Transverse colon (tissue), 3 donors: ENCODE data around the gene AGTR1.

Experiments used
- EP300 ChIP-seq: sonication (generic); formaldehyde crosslinking; IDR thresholded peaks from one replicate; pipeline ENCODE4 v1.6.1; 2017; ENCODE audit warnings: antibody characterized with exemption, low read depth
- POLR2A ChIP-seq: fragments of 450-650 bp; IDR thresholded peaks from one replicate; pipeline ENCODE4 v1.6.1; 2016; ENCODE audit warnings: antibody characterized with exemption, mild to moderate bottlenecking, moderate library complexity
- TF ChIP-seq, protein P1 (sequence below), 5 experiments: fragments of 200-600 bp in 3 of 5; fragments of 450-650 bp in 2 of 5; sonication (generic) in 3 of 5; IDR thresholded peaks; 1 replicate in 2 of 5; 2 replicates in 3 of 5; pipeline ENCODE4 v1.5.1; 2016 to 2017; ENCODE audit warnings: antibody characterized with exemption in 5 of 5, inconsistent platforms in 3 of 5, mild to moderate bottlenecking in 2 of 5, moderate library complexity in 1 of 5

GRCh38 chr3:148742118-148742517 lies 44.4 kb downstream of the AGTR1 start:
- TF ChIP-seq, protein P1, sequence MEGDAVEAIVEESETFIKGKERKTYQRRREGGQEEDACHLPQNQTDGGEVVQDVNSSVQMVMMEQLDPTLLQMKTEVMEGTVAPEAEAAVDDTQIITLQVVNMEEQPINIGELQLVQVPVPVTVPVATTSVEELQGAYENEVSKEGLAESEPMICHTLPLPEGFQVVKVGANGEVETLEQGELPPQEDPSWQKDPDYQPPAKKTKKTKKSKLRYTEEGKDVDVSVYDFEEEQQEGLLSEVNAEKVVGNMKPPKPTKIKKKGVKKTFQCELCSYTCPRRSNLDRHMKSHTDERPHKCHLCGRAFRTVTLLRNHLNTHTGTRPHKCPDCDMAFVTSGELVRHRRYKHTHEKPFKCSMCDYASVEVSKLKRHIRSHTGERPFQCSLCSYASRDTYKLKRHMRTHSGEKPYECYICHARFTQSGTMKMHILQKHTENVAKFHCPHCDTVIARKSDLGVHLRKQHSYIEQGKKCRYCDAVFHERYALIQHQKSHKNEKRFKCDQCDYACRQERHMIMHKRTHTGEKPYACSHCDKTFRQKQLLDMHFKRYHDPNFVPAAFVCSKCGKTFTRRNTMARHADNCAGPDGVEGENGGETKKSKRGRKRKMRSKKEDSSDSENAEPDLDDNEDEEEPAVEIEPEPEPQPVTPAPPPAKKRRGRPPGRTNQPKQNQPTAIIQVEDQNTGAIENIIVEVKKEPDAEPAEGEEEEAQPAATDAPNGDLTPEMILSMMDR (IDR thresholded peaks at IDR 0.05), result no peak
- no peak for TF ChIP-seq EP300
- no peak for TF ChIP-seq POLR2A
